CD4-positive, alpha-beta memory T cell (primary cell): ENCODE data around the gene ASB3. TPM values are rescaled to one million over a fixed set of nuclear protein-coding genes. Genes with fewer than 3 reads are reported as not detected.

Experiments used
- CTCF ChIA-PET: fragments of 350-600 bp; sonication (Branson Sonifier 250); formaldehyde crosslinking; loops from one replicate; lab custom pipeline; 2021; ENCODE audit warnings: inconsistent platforms; ENCODE audit not compliant: partially characterized antibody; lab: Charles Lee
- POLR2A ChIA-PET: fragments of 350-600 bp; sonication (Branson Sonifier 250); formaldehyde crosslinking; loops from one replicate; lab custom pipeline; 2021; ENCODE audit not compliant: partially characterized antibody; lab: Charles Lee
- DNase-seq, 5 donors: peaks; one replicate each; pipeline versions ENCODE4 v3.0.0 to v3.0.0-alpha.2; 2020 to 2022; ENCODE audit warnings: mixed read lengths in 1 of 5
- H3K27ac ChIP-seq: one replicate; pipeline ENCODE4 v1.7.0; 2013; ENCODE audit warnings: low read depth, low read length
- H3K27me3 ChIP-seq: 2 replicates; pipeline ENCODE4 v1.7.0; 2013; ENCODE audit warnings: mild to moderate bottlenecking, low read length, moderate library complexity; ENCODE audit not compliant: insufficient read depth
- H3K36me3 ChIP-seq: 2 replicates; pipeline ENCODE4 v1.7.0; 2013; ENCODE audit warnings: mild to moderate bottlenecking, low read length, moderate library complexity; ENCODE audit not compliant: insufficient read depth
- H3K4me1 ChIP-seq: 2 replicates; pipeline ENCODE4 v1.7.0; 2013; ENCODE audit warnings: mild to moderate bottlenecking, low read length, moderate library complexity; ENCODE audit not compliant: insufficient read depth
- H3K4me3 ChIP-seq, 2 donors: one replicate each; pipeline ENCODE4 v1.7.0; 2013; ENCODE audit warnings: low read length in 2 of 2, mild to moderate bottlenecking in 1 of 2
- H3K9me3 ChIP-seq, 2 donors: one replicate each; pipeline ENCODE4 v1.7.0; 2013; ENCODE audit warnings: low read length in 2 of 2, control low read depth in 1 of 2; ENCODE audit not compliant: control insufficient read depth in 1 of 2
- H3K27ac Mint-ChIP-seq, 7 donors: one replicate each; pipeline ENCODE4 v1.8.0; 2020 to 2021; ENCODE audit warnings: mixed read lengths in 7 of 7, mild to moderate bottlenecking in 6 of 7, inconsistent platforms in 3 of 7, moderate library complexity in 3 of 7
- H3K27me3 Mint-ChIP-seq, 2 donors: one replicate each; pipeline ENCODE4 v1.8.0; 2020 to 2021; ENCODE audit warnings: mixed read lengths in 2 of 2
- H3K36me3 Mint-ChIP-seq, 2 donors: one replicate each; pipeline ENCODE4 v1.8.0; 2020 to 2021; ENCODE audit warnings: mixed read lengths in 2 of 2, inconsistent platforms in 1 of 2, mild to moderate bottlenecking in 1 of 2
- H3K4me1 Mint-ChIP-seq, 4 donors: one replicate each; pipeline ENCODE4 v1.8.0; 2020 to 2021; ENCODE audit warnings: mixed read lengths in 4 of 4, mild to moderate bottlenecking in 1 of 4
- H3K4me3 Mint-ChIP-seq, 8 donors: one replicate each; pipeline ENCODE4 v1.8.0; 2020 to 2021; ENCODE audit warnings: mixed read lengths in 8 of 8, mild to moderate bottlenecking in 7 of 8, moderate library complexity in 6 of 8, inconsistent platforms in 3 of 8
- H3K9me3 Mint-ChIP-seq, 8 donors: one replicate each; pipeline ENCODE4 v1.8.0; 2020 to 2021; ENCODE audit warnings: mixed read lengths in 8 of 8, mild to moderate bottlenecking in 5 of 8, inconsistent platforms in 3 of 8, moderate library complexity in 1 of 8
- intact Hi-C: fragments of 100-400 bp; cut with micrococcal nuclease; formaldehyde crosslinking; loops from one replicate; pipeline ENCODE4 v1.15.1; 2023
- polyA plus RNA-seq, 2 donors: library from polyadenylated mRNA; unstranded; fragments of 300-500 nt; fragmentation: Illumina TruSeq; gene quantifications; one replicate each; pipeline ENCODE4 v1.2.3, GENCODE V29; 2021
- total RNA-seq, 2 experiments: library from RNA; stranded (reverse); gene quantifications; one replicate each; pipeline ENCODE4 v1.2.3, GENCODE V29; 2021

ASB3 gene
- total and polyA plus RNA-seq, 4 experiments from 2014 or later, result 18.1 to 43.5 (median 34.6) TPM

GRCh38 chr2:53786352-53786704 lies 425 bp downstream of the ASB3 start:
- intact Hi-C loops, result loop anchor here (1.0 to 10.0 kb wide), 3 partner anchors 18 to 328 kb away; partner anchors contain the start of genes ACYP2 and PSME4
- Mint-ChIP-seq H3K9me3 (no peaks in the 10 kb centered on the region), H3K36me3 (peaks cover 7 to 26% of the 10 kb centered on the region in 2 donors), H3K4me1 (peaks cover 36 to 74% (median 52%) of the 10 kb centered on the region in 4 donors), H3K4me3 (peak overlapping the region; percentile 91 to 100 (median 96)), H3K27me3 (no peaks in the 10 kb centered on the region), H3K27ac (peak overlapping the region; percentile 90 to 99 (median 95))
- Histone ChIP-seq H3K4me1 (peaks cover 49% of the 10 kb centered on the region), H3K27ac (peak overlapping the region; percentile 86), H3K9me3 (no peaks in the 10 kb centered on the region), H3K36me3 (no peaks in the 10 kb centered on the region), H3K27me3 (no peaks in the 10 kb centered on the region), H3K4me3 (peak overlapping the region; percentile 80 to 96)
- CTCF ChIA-PET, result interaction anchor here (1.4 kb wide), 1 partner anchor 19 kb away, joined by 6 read pairs; the partner anchor contains the start of gene CHAC2
- POLR2A ChIA-PET, result interaction anchor here (0.5 to 6.2 kb wide), 6 partner anchors 15 to 330 kb away, joined by 3 to 66 read pairs (median 4); partner anchors contain the start of gene CHAC2
- DNase-seq, result peak in 1 of 5 donors; percentile 58

GRCh38 chr2:53785366-53785765 lies 1.4 kb downstream of the ASB3 start:
- Histone ChIP-seq H3K36me3 (no peaks in the 10 kb centered on the region), H3K27me3 (no peaks in the 10 kb centered on the region), H3K4me3 (peak overlapping the region in 1 of 2 donors; percentile 80), H3K9me3 (no peaks in the 10 kb centered on the region), H3K4me1 (peaks cover 44% of the 10 kb centered on the region), H3K27ac (no peak overlapping the region)
- H3K27me3 Mint-ChIP-seq, result no peaks in the 10 kb centered on the region
- H3K4me1 Mint-ChIP-seq, result peaks cover 30 to 66% (median 47%) of the 10 kb centered on the region in 4 donors
- ChIA-PET POLR2A (interaction anchor here (1.3 to 6.2 kb wide), 3 partner anchors 14 to 331 kb away, joined by 3 to 66 read pairs (median 6); partner anchors contain the start of gene CHAC2), CTCF (interaction anchor here (1.4 kb wide), 1 partner anchor 18 kb away, joined by 6 read pairs; the partner anchor contains the start of gene CHAC2)
- peaks cover 3 to 30% of the 10 kb centered on the region in 2 donors for H3K36me3 Mint-ChIP-seq
- H3K4me3 Mint-ChIP-seq, result peak overlapping the region; percentile 91 to 100 (median 96)
- H3K27ac Mint-ChIP-seq, result peak overlapping the region in 6 of 7 donors; percentile 33 to 97 (median 84)
- H3K9me3 Mint-ChIP-seq, result no peaks in the 10 kb centered on the region
- intact Hi-C loops, result loop anchor here (10.0 kb wide), 1 partner anchor 189 kb away; the partner anchor contains the start of gene PSME4
- DNase-seq, result no peak

- intact Hi-C loops, result loop anchor here (10.0 kb wide), 1 partner anchor 190 kb away; the partner anchor contains the start of gene PSME4
- Mint-ChIP-seq H3K4me1 (peaks cover 33 to 71% (median 47%) of the 10 kb centered on the region in 4 donors), H3K9me3 (no peaks in the 10 kb centered on the region), H3K4me3 (peak overlapping the region in 6 of 8 donors; percentile 30 to 100 (median 98)), H3K27ac (peak overlapping the region in 6 of 7 donors; percentile 10 to 91 (median 50)), H3K36me3 (peaks cover 11 to 38% of the 10 kb centered on the region in 2 donors), H3K27me3 (no peaks in the 10 kb centered on the region)
- H3K4me1 ChIP-seq, result peaks cover 44% of the 10 kb centered on the region
- no peak overlapping the region for H3K27ac ChIP-seq
- DNase-seq, result no peak
- H3K9me3 ChIP-seq, result no peaks in the 10 kb centered on the region
- CTCF ChIA-PET, result no interaction called here
- H3K36me3 ChIP-seq, result no peaks in the 10 kb centered on the region
- no peak overlapping the region for H3K4me3 ChIP-seq
- H3K27me3 ChIP-seq, result no peaks in the 10 kb centered on the region
- POLR2A ChIA-PET, result interaction anchor here (6.2 kb wide), 1 partner anchor 16 kb away, joined by 66 read pairs; the partner anchor contains the start of gene CHAC2
Measured at GRCh38 chr2:53784436-53784835, 2.3 kb downstream of the ASB3 start.

- Mint-ChIP-seq H3K36me3 (peaks cover 19 to 42% of the 10 kb centered on the region in 2 donors), H3K4me3 (no peak overlapping the region), H3K4me1 (peaks cover 31 to 70% (median 44%) of the 10 kb centered on the region in 4 donors), H3K27me3 (no peaks in the 10 kb centered on the region), H3K9me3 (no peaks in the 10 kb centered on the region), H3K27ac (no peak overlapping the region)
- POLR2A ChIA-PET, result interaction anchor here (1.3 to 6.2 kb wide), 2 partner anchors 10 to 15 kb away, joined by 4 to 66 read pairs; partner anchors contain the start of gene CHAC2
- Histone ChIP-seq H3K27me3 (no peaks in the 10 kb centered on the region), H3K4me1 (peaks cover 31% of the 10 kb centered on the region), H3K9me3 (no peaks in the 10 kb centered on the region), H3K36me3 (no peaks in the 10 kb centered on the region), H3K4me3 (no peak overlapping the region), H3K27ac (no peak overlapping the region)
- CTCF ChIA-PET, result interaction anchor here (1.4 kb wide), 1 partner anchor 15 kb away, joined by 3 read pairs; the partner anchor contains the start of gene CHAC2
- no peak for DNase-seq
- intact Hi-C loops, result loop anchor here (10.0 kb wide), 1 partner anchor 192 kb away; the partner anchor contains the start of gene PSME4
Measured at GRCh38 chr2:53782676-53783075, 4.1 kb downstream of the ASB3 start.

GRCh38 chr2:53780056-53780455 lies 6.7 kb downstream of the ASB3 start:
- Mint-ChIP-seq H3K36me3 (peaks cover 25 to 34% of the 10 kb centered on the region in 2 donors), H3K27me3 (no peaks in the 10 kb centered on the region), H3K9me3 (no peaks in the 10 kb centered on the region), H3K4me3 (no peak overlapping the region), H3K27ac (peak overlapping the region in 2 of 7 donors; percentile 32 to 47), H3K4me1 (peaks cover 28 to 50% (median 40%) of the 10 kb centered on the region in 4 donors)
- ChIA-PET CTCF (interaction anchor here (1.9 kb wide), 1 partner anchor 12 kb away, joined by 7 read pairs; the partner anchor contains the start of gene CHAC2), POLR2A (no interaction called here)
- Histone ChIP-seq H3K27me3 (no peaks in the 10 kb centered on the region), H3K36me3 (no peaks in the 10 kb centered on the region), H3K9me3 (no peaks in the 10 kb centered on the region), H3K4me3 (no peak overlapping the region), H3K4me1 (peaks cover 25% of the 10 kb centered on the region), H3K27ac (no peak overlapping the region)
- intact Hi-C loops, result loop anchor here (10.0 kb wide), 1 partner anchor 195 kb away; the partner anchor contains the start of gene PSME4
- DNase-seq, result no peak

GRCh38 chr2:53778536-53779162 lies 8.1 kb downstream of the ASB3 start:
- H3K9me3 Mint-ChIP-seq, result no peaks in the 10 kb centered on the region
- Histone ChIP-seq H3K27ac (no peak overlapping the region), H3K4me1 (peaks cover 11% of the 10 kb centered on the region), H3K9me3 (no peaks in the 10 kb centered on the region), H3K4me3 (no peak overlapping the region), H3K36me3 (no peaks in the 10 kb centered on the region), H3K27me3 (no peaks in the 10 kb centered on the region)
- H3K27ac Mint-ChIP-seq, result no peak overlapping the region
- H3K27me3 Mint-ChIP-seq, result no peaks in the 10 kb centered on the region
- ChIA-PET POLR2A (interaction anchor here (1.6 kb wide), 1 partner anchor 11 kb away, joined by 4 read pairs; the partner anchor contains the start of gene CHAC2), CTCF (interaction anchor here (1.0 kb wide), 1 partner anchor 9 kb away, joined by 3 read pairs; no protein-coding TSS in a partner anchor)
- no peak for DNase-seq
- peaks cover 28 to 40% of the 10 kb centered on the region in 2 donors for H3K36me3 Mint-ChIP-seq
- H3K4me1 Mint-ChIP-seq, result peaks cover 19 to 42% (median 31%) of the 10 kb centered on the region in 4 donors
- intact Hi-C loops, result no loop called here
- H3K4me3 Mint-ChIP-seq, result no peak overlapping the region
